ENCODE measurements around the gene TRIM27. TPM values are rescaled to one million over a fixed set of nuclear protein-coding genes. Genes with fewer than 3 reads are reported as not detected.

Gene TRIM27
- total RNA-seq, 4 donors from 2014 or later, result 37.0 to 75.2 (median 58.4) TPM

GRCh38 chr6:28920281-28920680, 3.5 kb downstream of the TRIM27 start:
- ATAC-seq (ENCODE audit: low FRiP score), result no peak
- DNase-seq (ENCODE audit: low spot score), result no peak
- no peak for TF ChIP-seq CTCF (IDR thresholded peaks at IDR 0.05)

- ATAC-seq (ENCODE audit: low FRiP score) (no peak), DNase-seq (ENCODE audit: low spot score) (no peak)
- TF ChIP-seq CTCF (IDR thresholded peaks at IDR 0.05), result no peak
Measured at GRCh38 chr6:28914941-28915340, 8.8 kb downstream of the TRIM27 start.

GRCh38 chr6:28910901-28911690, 12.7 kb downstream of the TRIM27 start:
- no peak for ATAC-seq (ENCODE audit: low FRiP score)
- no peak for TF ChIP-seq CTCF (IDR thresholded peaks at IDR 0.05)
- no peak for DNase-seq (ENCODE audit: low spot score)

GRCh38 chr6:28907394-28907793, 16.4 kb downstream of the TRIM27 start:
- DNase-seq (ENCODE audit: low spot score) (no peak), ATAC-seq (ENCODE audit: low FRiP score) (no peak)
- no peak for TF ChIP-seq CTCF (IDR thresholded peaks at IDR 0.05)

GRCh38 chr6:28906669-28907068, 17.1 kb downstream of the TRIM27 start:
- DNase-seq (ENCODE audit: low spot score) (no peak), ATAC-seq (ENCODE audit: low FRiP score) (no peak)
- no peak for TF ChIP-seq CTCF (IDR thresholded peaks at IDR 0.05)

- DNase-seq (ENCODE audit: low spot score), result no peak
- TF ChIP-seq CTCF (IDR thresholded peaks at IDR 0.05), result no peak
- no peak for ATAC-seq (ENCODE audit: low FRiP score)
Measured at GRCh38 chr6:28903686-28904085, 20.1 kb downstream of the TRIM27 start.

- DNase-seq (ENCODE audit: low spot score) (no peak), ATAC-seq (ENCODE audit: low FRiP score) (no peak)
- no peak for TF ChIP-seq CTCF (IDR thresholded peaks at IDR 0.05)
Measured at GRCh38 chr6:28901831-28902230, 22.0 kb downstream of the TRIM27 start.
